Measurements from ENCODE around the gene LIAS.

The LIAS gene

DNA sequence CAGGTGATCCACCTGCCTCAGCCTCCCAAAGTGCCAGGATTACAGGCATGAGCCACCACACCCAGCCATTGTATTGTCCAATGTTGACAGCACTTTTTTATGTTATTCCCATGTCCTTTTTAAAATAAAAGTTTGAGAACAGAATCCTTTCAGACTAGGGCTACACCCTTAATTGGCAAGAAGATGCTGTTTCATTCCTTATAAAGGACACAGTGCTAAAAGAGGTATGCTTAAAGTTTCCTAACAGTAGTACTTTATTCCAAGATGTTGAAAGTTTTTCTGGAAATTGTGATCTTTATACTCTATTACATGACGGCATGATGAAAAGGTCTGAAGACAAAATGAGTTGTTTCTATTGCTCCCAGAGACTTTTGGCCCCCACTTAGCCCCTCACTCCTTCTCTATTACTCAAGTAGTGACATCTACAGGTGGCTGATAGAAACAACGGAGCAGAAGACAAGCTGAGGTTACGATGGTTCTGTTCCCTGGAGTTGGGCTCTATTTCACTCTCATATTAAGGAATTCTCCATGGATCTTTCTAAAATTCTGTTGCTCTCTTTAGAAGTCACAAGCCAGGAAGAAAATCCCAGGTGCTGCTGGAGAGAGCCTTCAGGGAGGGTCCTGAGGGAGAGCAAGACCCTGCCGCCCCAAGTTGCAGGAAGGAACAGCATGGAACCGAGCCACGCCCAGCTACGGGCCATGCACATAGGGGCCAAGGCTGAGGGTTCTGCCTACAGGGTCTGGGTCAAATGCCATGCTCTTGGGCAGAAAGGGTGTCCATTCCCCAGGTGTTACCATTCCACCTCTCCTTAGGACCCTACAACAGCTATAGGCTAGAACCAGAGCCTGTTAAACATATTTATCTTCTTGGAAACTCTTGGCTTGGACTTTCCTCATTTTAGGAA is 22.9 kb upstream of the LIAS start:
- no peaks in the 10 kb centered on the region for H3K9me3 ChIP-seq (ENCODE audit: insufficient read depth, low read depth, low read length)
- H4K20me1 ChIP-seq (ENCODE audit: insufficient read depth, low read length, poor library complexity, severe bottlenecking) = no peaks in the 10 kb centered on the region
- TF ChIP-seq, protein P1, sequence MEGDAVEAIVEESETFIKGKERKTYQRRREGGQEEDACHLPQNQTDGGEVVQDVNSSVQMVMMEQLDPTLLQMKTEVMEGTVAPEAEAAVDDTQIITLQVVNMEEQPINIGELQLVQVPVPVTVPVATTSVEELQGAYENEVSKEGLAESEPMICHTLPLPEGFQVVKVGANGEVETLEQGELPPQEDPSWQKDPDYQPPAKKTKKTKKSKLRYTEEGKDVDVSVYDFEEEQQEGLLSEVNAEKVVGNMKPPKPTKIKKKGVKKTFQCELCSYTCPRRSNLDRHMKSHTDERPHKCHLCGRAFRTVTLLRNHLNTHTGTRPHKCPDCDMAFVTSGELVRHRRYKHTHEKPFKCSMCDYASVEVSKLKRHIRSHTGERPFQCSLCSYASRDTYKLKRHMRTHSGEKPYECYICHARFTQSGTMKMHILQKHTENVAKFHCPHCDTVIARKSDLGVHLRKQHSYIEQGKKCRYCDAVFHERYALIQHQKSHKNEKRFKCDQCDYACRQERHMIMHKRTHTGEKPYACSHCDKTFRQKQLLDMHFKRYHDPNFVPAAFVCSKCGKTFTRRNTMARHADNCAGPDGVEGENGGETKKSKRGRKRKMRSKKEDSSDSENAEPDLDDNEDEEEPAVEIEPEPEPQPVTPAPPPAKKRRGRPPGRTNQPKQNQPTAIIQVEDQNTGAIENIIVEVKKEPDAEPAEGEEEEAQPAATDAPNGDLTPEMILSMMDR (conservative IDR thresholded peaks at IDR 0.05; ENCODE audit: low read length) = peak; percentile 57
- no peak for TF ChIP-seq EZH2phosphoT487 (IDR thresholded peaks at IDR 0.05; ENCODE audit: borderline replicate concordance)
- no peaks in the 10 kb centered on the region for H3K27me3 ChIP-seq (ENCODE audit: insufficient read depth, low read length, poor library complexity, severe bottlenecking)
- no peaks in the 10 kb centered on the region for H3F3A ChIP-seq (ENCODE audit: low read depth)
- no peak overlapping the region for H3K9ac ChIP-seq (ENCODE audit: low read depth, low read length, poor library complexity, severe bottlenecking)
- H3K4me3 ChIP-seq (ENCODE audit: low read length, poor library complexity, severe bottlenecking) = no peak overlapping the region
- no peaks in the 10 kb centered on the region for H3K4me1 ChIP-seq (ENCODE audit: insufficient read depth, low read length, poor library complexity, severe bottlenecking)
- no peaks in the 10 kb centered on the region for H3K9me2 ChIP-seq (replicated peaks; ENCODE audit: low read depth, low read length)
- H3K36me3 ChIP-seq (ENCODE audit: insufficient read depth, low read length) = no peaks in the 10 kb centered on the region
- no peak overlapping the region for H3K4me2 ChIP-seq (ENCODE audit: low read depth, low read length, poor library complexity, severe bottlenecking)
- H3K79me2 ChIP-seq (ENCODE audit: insufficient read depth, low read length) = no peaks in the 10 kb centered on the region
- H2AFZ ChIP-seq (ENCODE audit: low read length) = no peak overlapping the region

DNA sequence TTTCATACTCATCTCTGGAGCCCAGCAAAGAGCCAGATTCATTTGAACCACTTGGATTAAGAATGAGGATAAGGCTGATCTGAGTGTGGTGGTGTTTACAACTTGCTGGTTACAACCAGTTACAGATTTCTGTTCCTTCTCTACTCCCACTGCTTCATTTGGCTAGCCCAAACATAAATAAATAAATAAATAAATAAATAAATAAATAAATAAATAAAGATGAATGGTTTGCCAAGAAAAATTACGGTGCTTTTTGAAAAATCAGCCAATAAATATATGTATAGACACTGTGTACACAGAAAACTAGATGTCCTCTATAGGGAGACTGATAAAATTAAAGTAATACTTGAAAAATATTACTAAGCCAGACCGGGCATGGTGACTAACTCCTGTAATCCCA is 17.3 kb upstream of the LIAS start:
- TF ChIP-seq, protein P1 (conservative IDR thresholded peaks at IDR 0.05; ENCODE audit: low read length) = no peak
- TF ChIP-seq EZH2phosphoT487 (IDR thresholded peaks at IDR 0.05; ENCODE audit: borderline replicate concordance) = no peak
- no peak overlapping the region for H3K9ac ChIP-seq (ENCODE audit: low read depth, low read length, poor library complexity, severe bottlenecking)
- no peak overlapping the region for H3K4me3 ChIP-seq (ENCODE audit: low read length, poor library complexity, severe bottlenecking)
- no peaks in the 10 kb centered on the region for H3K9me3 ChIP-seq (ENCODE audit: insufficient read depth, low read depth, low read length)
- no peak overlapping the region for H2AFZ ChIP-seq (ENCODE audit: low read length)
- no peaks in the 10 kb centered on the region for H4K20me1 ChIP-seq (ENCODE audit: insufficient read depth, low read length, poor library complexity, severe bottlenecking)
- no peaks in the 10 kb centered on the region for H3K79me2 ChIP-seq (ENCODE audit: insufficient read depth, low read length)
- no peaks in the 10 kb centered on the region for H3F3A ChIP-seq (ENCODE audit: low read depth)
- no peaks in the 10 kb centered on the region for H3K4me1 ChIP-seq (ENCODE audit: insufficient read depth, low read length, poor library complexity, severe bottlenecking)
- H3K27me3 ChIP-seq (ENCODE audit: insufficient read depth, low read length, poor library complexity, severe bottlenecking) = no peaks in the 10 kb centered on the region
- no peaks in the 10 kb centered on the region for H3K36me3 ChIP-seq (ENCODE audit: insufficient read depth, low read length)
- H3K9me2 ChIP-seq (replicated peaks; ENCODE audit: low read depth, low read length) = no peaks in the 10 kb centered on the region
- H3K4me2 ChIP-seq (ENCODE audit: low read depth, low read length, poor library complexity, severe bottlenecking) = no peak overlapping the region

DNA sequence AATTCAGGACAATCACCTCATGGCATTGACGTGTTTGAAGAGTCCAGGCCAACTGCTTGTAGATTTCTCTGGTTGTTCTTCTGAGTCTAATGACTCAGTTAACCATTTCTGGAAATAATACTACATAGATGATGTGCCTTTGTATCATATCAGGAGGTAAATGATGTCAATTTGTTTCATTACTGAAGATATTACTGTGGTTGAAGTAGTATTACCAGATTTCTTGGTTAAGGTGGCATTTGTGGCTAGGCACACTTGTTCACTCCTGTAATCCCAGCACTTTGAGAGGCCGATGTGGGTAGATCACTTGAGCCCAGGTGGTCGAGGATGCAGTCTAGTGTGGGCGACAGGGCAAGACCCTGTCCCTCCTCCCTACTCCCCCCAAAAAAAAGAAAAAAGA is 15.9 kb upstream of the LIAS start:
- Histone ChIP-seq H3K9me3 (ENCODE audit: insufficient read depth, low read depth, low read length) (no peaks in the 10 kb centered on the region), H2AFZ (ENCODE audit: low read length) (no peak overlapping the region), H3K9ac (ENCODE audit: low read depth, low read length, poor library complexity, severe bottlenecking) (no peak overlapping the region), H3F3A (ENCODE audit: low read depth) (no peaks in the 10 kb centered on the region), H3K4me2 (ENCODE audit: low read depth, low read length, poor library complexity, severe bottlenecking) (no peak overlapping the region), H3K4me3 (ENCODE audit: low read length, poor library complexity, severe bottlenecking) (no peak overlapping the region), H3K4me1 (ENCODE audit: insufficient read depth, low read length, poor library complexity, severe bottlenecking) (no peaks in the 10 kb centered on the region), H3K27me3 (ENCODE audit: insufficient read depth, low read length, poor library complexity, severe bottlenecking) (no peaks in the 10 kb centered on the region), H4K20me1 (ENCODE audit: insufficient read depth, low read length, poor library complexity, severe bottlenecking) (no peaks in the 10 kb centered on the region), H3K79me2 (ENCODE audit: insufficient read depth, low read length) (no peaks in the 10 kb centered on the region), H3K9me2 (replicated peaks; ENCODE audit: low read depth, low read length) (no peaks in the 10 kb centered on the region), H3K36me3 (ENCODE audit: insufficient read depth, low read length) (no peaks in the 10 kb centered on the region)
- TF ChIP-seq, protein P1 (conservative IDR thresholded peaks at IDR 0.05; ENCODE audit: low read length) = no peak
- TF ChIP-seq EZH2phosphoT487 (IDR thresholded peaks at IDR 0.05; ENCODE audit: borderline replicate concordance) = no peak
